ENCODE data around the gene CLRN1.
"Not testable (repeated sequence)": the region's sequence is repeated elsewhere in the genome, so short reads cannot be mapped to it uniquely, and the experiment has no call there.

CLRN1 gene

DNA sequence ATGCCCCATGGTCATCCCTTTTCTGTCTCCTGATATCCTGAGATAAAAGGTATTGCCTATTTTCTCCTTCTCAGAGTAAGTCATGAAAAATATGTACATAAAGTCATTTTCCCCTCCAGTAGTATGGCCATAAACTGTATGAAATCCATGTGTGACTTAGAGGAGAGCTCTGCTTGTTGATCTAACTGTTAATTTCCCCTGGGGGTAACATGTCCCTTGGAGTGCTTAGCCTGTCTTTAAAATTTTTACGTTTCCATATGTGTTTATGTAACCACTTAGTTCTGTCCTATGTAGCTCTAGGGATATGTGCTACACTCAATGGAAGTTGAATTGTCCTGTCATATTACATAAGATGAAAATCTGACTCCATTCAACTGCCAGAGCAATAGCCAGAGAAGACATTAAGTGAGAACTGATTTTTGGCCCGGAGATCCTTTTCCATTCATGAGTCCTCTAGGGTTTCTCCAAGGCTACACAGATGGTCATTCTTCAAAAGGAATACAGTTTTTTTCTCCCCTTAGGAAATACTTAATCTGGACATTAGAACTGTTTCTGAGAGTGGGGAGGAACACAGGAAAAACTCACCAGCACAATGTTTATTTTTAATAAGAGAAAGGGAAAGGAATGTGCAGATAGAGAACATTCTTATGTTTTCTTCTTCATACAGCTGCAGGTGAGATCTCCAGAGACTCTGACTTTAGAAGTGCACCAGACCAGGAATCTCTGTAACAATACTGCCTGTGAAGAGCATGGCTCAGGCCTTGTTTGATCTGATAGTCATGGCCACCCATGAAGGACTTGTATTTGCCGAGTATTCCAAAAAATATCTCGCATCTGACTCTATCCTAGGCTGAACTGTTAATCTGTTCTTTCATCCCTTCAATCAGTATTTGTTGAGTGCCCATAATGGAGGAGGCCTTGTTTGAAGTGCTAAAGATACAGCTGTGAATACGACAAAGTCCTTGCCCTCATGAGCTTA, 29.8 kb upstream of the CLRN1 start:
- no peaks in the 10 kb centered on the region for H3K4me1 Mint-ChIP-seq
- no peak overlapping the region for H3K4me3 Mint-ChIP-seq
- no peak overlapping the region for H3K27ac Mint-ChIP-seq (ENCODE audit: low read depth)
- no peak for DNase-seq (ENCODE audit: low spot score in 2 of 2)
- no peaks in the 10 kb centered on the region for H3K36me3 Mint-ChIP-seq (ENCODE audit: insufficient read depth)
- peaks cover 65% of the 10 kb centered on the region for H3K27me3 Mint-ChIP-seq
- no peak for ATAC-seq (replicated peaks; ENCODE audit: extremely low read depth, poor library complexity, severe bottlenecking)
- H3K9me3 Mint-ChIP-seq: no peaks in the 10 kb centered on the region

DNA sequence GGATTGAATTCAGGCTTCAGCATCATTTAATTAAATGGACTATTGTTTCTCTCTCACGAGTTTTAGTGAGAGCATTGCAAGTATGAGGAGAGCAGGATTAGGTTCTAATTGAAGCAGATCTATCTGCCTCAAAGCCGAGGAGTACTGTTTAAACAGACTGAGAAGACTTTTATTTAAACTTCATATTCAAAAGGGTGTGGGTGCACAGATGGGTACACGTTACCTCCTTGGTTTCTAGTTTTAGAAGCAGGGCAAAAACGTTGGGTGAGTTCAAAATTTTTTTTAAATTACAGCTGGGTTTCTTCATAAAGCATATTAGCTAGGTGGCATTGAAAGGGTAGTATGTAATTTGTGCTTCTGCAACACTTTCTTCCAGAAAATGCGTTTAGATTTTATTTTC, 26.5 kb upstream of the CLRN1 start:
- Mint-ChIP-seq H3K9me3 (no peaks in the 10 kb centered on the region), H3K4me1 (no peaks in the 10 kb centered on the region), H3K27ac (ENCODE audit: low read depth) (no peak overlapping the region), H3K4me3 (no peak overlapping the region), H3K27me3 (peaks cover 74% of the 10 kb centered on the region), H3K36me3 (ENCODE audit: insufficient read depth) (no peaks in the 10 kb centered on the region)
- no peak for ATAC-seq (replicated peaks; ENCODE audit: extremely low read depth, poor library complexity, severe bottlenecking)
- DNase-seq (ENCODE audit: low spot score in 2 of 2): no peak

DNA sequence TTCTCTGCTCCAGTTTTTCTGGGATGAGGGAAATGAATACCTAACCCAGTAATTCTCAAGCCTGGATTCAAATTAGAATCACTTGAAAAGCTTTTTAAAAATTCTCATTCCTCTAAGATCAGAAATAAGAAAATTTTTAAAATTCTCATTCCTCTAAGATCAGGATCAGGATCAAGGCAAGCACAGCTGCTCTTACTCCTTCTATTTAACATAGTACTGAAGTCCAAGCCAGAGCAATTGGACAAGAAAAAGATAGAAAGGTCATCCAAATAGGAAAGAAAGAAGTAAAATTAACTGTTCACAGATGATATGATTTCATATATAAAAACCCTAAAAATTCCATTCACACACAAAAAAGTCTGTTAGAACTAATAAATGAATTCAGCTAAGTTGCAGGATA, 24.2 kb upstream of the CLRN1 start:
- Mint-ChIP-seq H3K27ac (ENCODE audit: low read depth) (no peak overlapping the region), H3K36me3 (ENCODE audit: insufficient read depth) (no peaks in the 10 kb centered on the region), H3K4me1 (no peaks in the 10 kb centered on the region), H3K9me3 (no peaks in the 10 kb centered on the region), H3K27me3 (peaks cover 87% of the 10 kb centered on the region), H3K4me3 (no peak overlapping the region)
- no peak for ATAC-seq (replicated peaks; ENCODE audit: extremely low read depth, poor library complexity, severe bottlenecking)
- DNase-seq (ENCODE audit: low spot score in 2 of 2): no peak

DNA sequence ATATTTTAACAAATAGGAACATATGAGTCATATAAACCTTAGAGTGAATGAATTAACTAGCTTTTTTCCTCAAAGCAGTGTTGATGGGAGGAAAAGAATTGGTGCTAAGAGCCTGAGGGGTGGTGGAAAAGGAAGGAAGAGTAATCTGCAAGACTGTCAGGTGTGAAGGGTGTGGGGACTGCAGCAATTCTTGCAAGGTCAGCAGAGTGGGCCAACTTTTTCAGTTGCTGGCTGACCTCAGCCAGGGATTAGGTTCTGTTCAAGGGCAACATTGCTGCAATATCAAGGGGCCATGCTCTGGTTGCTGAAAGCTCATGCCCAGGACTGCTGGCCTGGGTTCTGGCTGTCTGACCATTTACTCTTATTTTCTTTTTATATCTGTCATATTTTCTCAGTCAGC, 23.0 kb upstream of the CLRN1 start:
- H3K27ac Mint-ChIP-seq (ENCODE audit: low read depth): no peak overlapping the region
- H3K4me1 Mint-ChIP-seq: no peaks in the 10 kb centered on the region
- no peak for ATAC-seq (replicated peaks; ENCODE audit: extremely low read depth, poor library complexity, severe bottlenecking)
- H3K4me3 Mint-ChIP-seq: no peak overlapping the region
- H3K9me3 Mint-ChIP-seq: no peaks in the 10 kb centered on the region
- DNase-seq (ENCODE audit: low spot score in 2 of 2): no peak
- no peaks in the 10 kb centered on the region for H3K36me3 Mint-ChIP-seq (ENCODE audit: insufficient read depth)
- H3K27me3 Mint-ChIP-seq: peaks cover 83% of the 10 kb centered on the region

DNA sequence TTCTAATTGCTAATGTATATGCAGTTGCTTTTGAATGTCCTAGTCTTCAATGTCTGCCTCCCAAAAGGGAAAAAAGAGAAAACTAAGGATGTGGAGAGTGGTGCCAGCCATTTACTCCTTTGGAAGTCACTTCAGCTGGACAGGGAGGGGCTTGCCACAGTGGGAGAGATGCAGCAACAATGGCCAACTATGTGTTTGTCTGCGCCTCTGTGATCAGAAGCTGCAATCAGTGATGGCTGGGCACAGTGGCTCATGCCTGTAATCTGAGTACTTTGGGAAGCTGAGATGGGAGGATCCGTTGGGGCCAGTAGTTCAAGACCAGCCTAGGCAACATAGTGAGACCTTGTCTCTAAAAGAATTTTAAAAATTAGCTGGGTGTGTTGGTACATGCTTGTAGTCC, 16.7 kb upstream of the CLRN1 start:
- Mint-ChIP-seq H3K36me3 (ENCODE audit: insufficient read depth) (no peaks in the 10 kb centered on the region), H3K9me3 (peaks cover 5% of the 10 kb centered on the region), H3K4me3 (no peak overlapping the region), H3K27me3 (peaks cover 50% of the 10 kb centered on the region), H3K27ac (ENCODE audit: low read depth) (no peak overlapping the region), H3K4me1 (no peaks in the 10 kb centered on the region)
- no peak for DNase-seq (ENCODE audit: low spot score in 2 of 2)
- no peak for ATAC-seq (replicated peaks; ENCODE audit: extremely low read depth, poor library complexity, severe bottlenecking)

DNA sequence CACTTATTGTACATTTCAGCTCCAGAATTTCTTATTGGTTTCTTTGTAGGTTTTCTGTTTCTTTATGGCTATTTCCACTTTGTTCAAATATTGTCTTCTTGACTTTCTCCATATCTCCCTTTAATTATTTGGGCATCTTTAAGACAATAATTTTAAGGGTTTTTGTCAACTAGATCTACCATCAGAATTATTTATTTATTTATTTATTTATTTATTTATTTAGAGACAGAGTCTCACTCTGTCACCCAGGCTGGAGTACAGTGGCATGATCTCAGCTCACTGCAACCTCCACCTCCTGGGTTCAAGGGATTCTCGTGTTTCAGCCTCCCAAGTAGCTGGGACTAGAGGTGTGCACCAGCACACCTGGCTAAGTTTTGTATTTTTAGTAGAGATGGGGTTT, 15.9 kb upstream of the CLRN1 start:
- not testable (repeated sequence) for ATAC-seq (replicated peaks; ENCODE audit: extremely low read depth, poor library complexity, severe bottlenecking); DNase-seq (ENCODE audit: low spot score in 2 of 2); H3K36me3 Mint-ChIP-seq (ENCODE audit: insufficient read depth); H3K9me3 Mint-ChIP-seq; H3K4me3 Mint-ChIP-seq; H3K27ac Mint-ChIP-seq (ENCODE audit: low read depth); H3K4me1 Mint-ChIP-seq
- peaks cover 52% of the 10 kb centered on the region for H3K27me3 Mint-ChIP-seq

DNA sequence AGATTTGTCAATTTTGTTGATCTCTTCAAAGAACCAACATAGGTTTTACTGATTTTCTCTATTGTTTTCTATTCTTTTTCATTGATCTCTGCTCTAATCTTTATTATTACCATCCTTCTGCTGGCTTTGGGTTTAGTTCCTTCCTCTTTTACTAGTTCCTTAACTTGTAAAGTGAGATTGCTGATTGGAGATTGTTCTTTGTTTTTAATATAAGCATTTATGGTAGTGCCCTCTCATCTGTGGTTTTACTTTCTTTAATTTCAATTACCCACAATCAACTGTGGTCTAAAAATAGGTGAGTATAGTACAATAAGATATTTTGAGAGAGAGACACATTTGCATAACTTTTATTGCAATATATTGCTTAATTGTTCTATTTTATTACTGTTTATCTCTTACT, 13.2 kb upstream of the CLRN1 start:
- Mint-ChIP-seq H3K36me3 (ENCODE audit: insufficient read depth) (no peaks in the 10 kb centered on the region), H3K9me3 (peaks cover 5% of the 10 kb centered on the region), H3K4me1 (no peaks in the 10 kb centered on the region), H3K27ac (ENCODE audit: low read depth) (no peak overlapping the region), H3K4me3 (no peak overlapping the region), H3K27me3 (peaks cover 35% of the 10 kb centered on the region)
- ATAC-seq (replicated peaks; ENCODE audit: extremely low read depth, poor library complexity, severe bottlenecking) (no peak), DNase-seq (ENCODE audit: low spot score in 2 of 2) (no peak)

DNA sequence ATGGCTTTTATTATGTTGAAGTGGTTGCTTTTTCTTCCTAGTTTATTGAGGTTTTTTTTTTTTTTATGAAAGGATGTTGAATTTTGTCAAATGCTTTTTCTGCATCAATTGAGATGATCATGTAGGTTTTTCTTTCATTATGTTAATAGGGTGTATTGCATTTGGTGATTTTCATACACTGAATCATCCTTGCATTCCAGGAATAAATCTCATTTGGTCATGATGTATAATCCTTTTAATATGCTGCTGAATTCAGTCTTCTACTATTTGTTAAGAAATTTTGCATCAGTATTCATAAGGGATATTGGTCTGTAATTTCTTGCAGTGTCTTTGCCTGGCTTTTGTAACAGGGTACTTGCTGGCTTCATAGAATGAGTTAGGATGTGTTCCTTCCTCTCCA, 11.5 kb upstream of the CLRN1 start:
- Mint-ChIP-seq H3K27me3 (peaks cover 32% of the 10 kb centered on the region), H3K36me3 (ENCODE audit: insufficient read depth) (no peaks in the 10 kb centered on the region)
- no peak for DNase-seq (ENCODE audit: low spot score in 2 of 2)

DNA sequence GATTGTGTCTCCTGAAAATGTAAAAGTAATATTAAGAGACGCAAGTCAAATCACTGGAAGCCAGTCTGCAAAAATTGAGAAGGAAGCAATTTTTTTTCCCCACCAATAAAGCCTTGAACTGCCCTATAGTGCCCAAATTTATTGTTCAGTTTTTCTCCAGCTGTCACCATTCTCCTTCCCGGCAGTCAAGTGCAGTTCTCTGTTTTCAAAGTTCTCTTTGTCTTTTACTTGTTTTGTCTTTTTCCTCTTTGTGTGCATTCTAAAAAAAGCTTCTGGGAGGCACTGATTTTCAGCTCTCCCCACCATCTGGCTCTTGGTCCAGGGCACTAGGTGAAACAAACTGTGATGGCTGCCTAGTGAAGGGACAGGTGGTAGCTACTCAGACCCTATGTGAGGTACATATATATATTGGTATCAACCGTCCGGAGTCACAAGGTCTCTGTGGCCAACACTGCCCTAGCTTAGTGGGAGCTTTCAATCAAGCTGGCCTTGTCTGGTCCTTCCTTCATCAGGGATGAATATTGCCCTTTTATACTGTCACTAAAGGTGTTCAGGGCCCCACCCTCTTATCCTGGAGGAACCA, 6.1 kb upstream of the CLRN1 start:
- no peaks in the 10 kb centered on the region for H3K36me3 Mint-ChIP-seq (ENCODE audit: insufficient read depth)
- no peaks in the 10 kb centered on the region for H3K9me3 Mint-ChIP-seq
- no peak overlapping the region for H3K4me3 Mint-ChIP-seq
- ATAC-seq (replicated peaks; ENCODE audit: extremely low read depth, poor library complexity, severe bottlenecking) (no peak), DNase-seq (ENCODE audit: low spot score in 2 of 2) (no peak)
- H3K27ac Mint-ChIP-seq (ENCODE audit: low read depth): no peak overlapping the region
- H3K27me3 Mint-ChIP-seq: peaks cover 38% of the 10 kb centered on the region
- H3K4me1 Mint-ChIP-seq: no peaks in the 10 kb centered on the region

More for the DNA sequence above, 11.5 kb upstream of the CLRN1 start:
- H3K4me3 Mint-ChIP-seq: no peak overlapping the region
- H3K9me3 Mint-ChIP-seq: peaks cover 5% of the 10 kb centered on the region
- H3K4me1 Mint-ChIP-seq: no peaks in the 10 kb centered on the region
- no peak for ATAC-seq (replicated peaks; ENCODE audit: extremely low read depth, poor library complexity, severe bottlenecking)
- no peak overlapping the region for H3K27ac Mint-ChIP-seq (ENCODE audit: low read depth)

DNA sequence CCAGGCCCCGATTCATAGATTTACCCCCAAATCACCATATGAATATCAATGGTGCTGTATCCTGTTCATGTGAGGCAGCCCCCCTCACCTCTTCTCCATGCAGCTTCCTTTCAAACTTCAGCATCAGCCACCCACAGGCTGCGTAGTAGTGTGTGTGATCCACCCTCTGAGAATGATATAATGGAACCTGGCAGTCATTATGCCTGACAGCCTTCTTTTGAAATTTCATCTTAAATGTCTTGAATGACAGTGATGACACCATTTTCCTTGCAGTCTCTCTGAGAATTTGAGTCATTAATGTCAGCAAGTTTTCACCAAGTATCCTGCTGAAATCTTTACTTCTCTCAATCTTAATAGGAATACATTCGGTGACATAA, 3.5 kb upstream of the CLRN1 start:
- no peaks in the 10 kb centered on the region for H3K36me3 Mint-ChIP-seq (ENCODE audit: insufficient read depth)
- DNase-seq (ENCODE audit: low spot score in 2 of 2): no peak
- no peak overlapping the region for H3K4me3 Mint-ChIP-seq
- no peak for ATAC-seq (replicated peaks; ENCODE audit: extremely low read depth, poor library complexity, severe bottlenecking)
- no peak overlapping the region for H3K27ac Mint-ChIP-seq (ENCODE audit: low read depth)
- peaks cover 49% of the 10 kb centered on the region for H3K27me3 Mint-ChIP-seq
- H3K4me1 Mint-ChIP-seq: no peaks in the 10 kb centered on the region
- H3K9me3 Mint-ChIP-seq: no peaks in the 10 kb centered on the region

DNA sequence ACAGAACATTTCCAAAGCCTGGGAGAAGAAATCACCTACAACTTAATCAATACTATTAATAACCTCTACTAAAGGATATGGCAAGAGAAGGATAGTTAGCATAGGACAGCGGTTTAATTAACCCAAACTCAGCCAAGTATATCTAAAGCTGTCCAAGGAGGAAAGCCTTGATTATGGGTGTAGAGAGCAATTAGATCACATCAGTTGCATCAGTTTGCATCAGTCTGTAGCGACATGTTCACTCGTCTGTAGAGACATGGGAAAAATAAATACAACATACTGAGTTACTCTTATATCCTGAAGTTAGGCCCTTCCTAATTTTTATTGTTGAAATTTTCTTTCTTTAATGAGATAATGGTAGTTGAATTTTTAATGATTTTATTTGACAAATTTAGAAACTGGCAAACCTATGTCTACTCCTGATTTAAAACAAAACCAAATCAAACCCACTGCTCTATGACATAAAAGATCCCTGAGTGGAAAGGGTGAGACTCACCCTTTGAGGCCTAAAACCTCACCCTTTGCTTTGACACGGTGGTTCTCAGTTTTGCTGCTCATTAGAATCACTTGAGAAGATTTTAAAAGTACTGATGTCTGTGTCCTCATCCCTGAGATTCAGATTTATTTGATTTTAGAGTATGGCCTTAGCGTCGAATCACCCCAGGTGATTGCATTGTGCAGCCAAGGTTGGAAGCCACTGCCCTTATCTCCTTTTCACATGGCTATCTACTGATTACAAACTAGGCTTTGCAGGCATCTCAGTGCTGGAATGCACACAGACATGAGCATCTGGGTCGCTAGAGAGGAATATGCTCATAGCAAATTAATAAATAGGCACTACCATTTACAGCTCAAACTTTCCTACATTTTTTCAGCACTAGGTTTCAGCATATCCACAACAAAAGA, 2.8 kb upstream of the CLRN1 start:
- Mint-ChIP-seq H3K27me3 (peaks cover 55% of the 10 kb centered on the region), H3K9me3 (no peaks in the 10 kb centered on the region), H3K27ac (ENCODE audit: low read depth) (no peak overlapping the region), H3K4me1 (no peaks in the 10 kb centered on the region), H3K36me3 (ENCODE audit: insufficient read depth) (no peaks in the 10 kb centered on the region), H3K4me3 (no peak overlapping the region)
- no peak for ATAC-seq (replicated peaks; ENCODE audit: extremely low read depth, poor library complexity, severe bottlenecking)
- no peak for DNase-seq (ENCODE audit: low spot score in 2 of 2)

DNA sequence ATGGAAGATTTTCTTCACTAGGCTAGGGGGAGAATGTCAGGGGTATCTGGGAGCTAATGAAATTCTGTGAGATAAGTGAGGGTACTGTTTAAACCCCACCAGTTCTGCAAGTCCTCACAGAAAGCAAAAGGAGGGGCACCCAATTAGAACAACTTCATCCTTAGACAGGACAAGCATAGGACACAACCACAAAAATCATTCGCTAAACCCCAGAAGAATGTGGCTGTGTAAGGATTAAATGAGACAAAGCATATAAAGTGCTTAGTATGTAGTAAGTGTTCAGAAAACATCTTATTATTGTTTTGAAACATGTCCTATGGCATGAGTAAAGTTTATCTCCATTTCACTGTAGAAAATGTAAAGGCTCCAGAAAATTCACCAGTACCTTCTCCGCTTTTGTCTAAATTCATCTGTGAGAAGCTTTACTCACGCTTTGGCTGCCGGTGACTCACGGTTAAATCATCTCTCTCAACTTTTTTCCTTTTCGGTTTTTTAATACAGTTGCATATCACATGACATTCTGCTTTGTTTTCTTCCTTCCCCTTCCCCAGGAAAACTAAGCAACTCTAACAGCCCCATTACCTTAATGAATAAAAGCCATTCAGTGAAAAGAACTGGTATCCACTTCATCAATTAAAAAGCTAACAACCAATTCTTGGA, 1.7 kb downstream of the CLRN1 start:
- Mint-ChIP-seq H3K4me3 (no peak overlapping the region), H3K27ac (ENCODE audit: low read depth) (no peak overlapping the region), H3K4me1 (no peaks in the 10 kb centered on the region), H3K36me3 (ENCODE audit: insufficient read depth) (no peaks in the 10 kb centered on the region), H3K27me3 (peaks cover 44% of the 10 kb centered on the region), H3K9me3 (no peaks in the 10 kb centered on the region)
- DNase-seq (ENCODE audit: low spot score in 2 of 2) (no peak), ATAC-seq (replicated peaks; ENCODE audit: extremely low read depth, poor library complexity, severe bottlenecking) (no peak)
